K562 (cell line): ENCODE data around the gene TFDP1. TPM values are rescaled to one million over a fixed set of nuclear protein-coding genes. Genes with fewer than 3 reads are reported as not detected.

ENCODE experiments used
- ATAC-seq: fragments of 200-7000 bp; cut with Tn5 transposase; 3 replicates; pipeline ENCODE4 v1.9.1; 2020; ENCODE audit warnings: moderate library complexity
- BruUV-seq: library from RNA; stranded (reverse); fragments of 400-500 nt; replicated peaks from 2 replicates; lab custom pipeline; 2021; lab: Mats Ljungman, UMichigan
- CTCF ChIA-PET: fragments of 300-600 bp; formaldehyde crosslinking; extraction: SDS; loops from one replicate; lab custom pipeline; 2021; ENCODE audit warnings: low intra/inter-chr PET ratio; lab: Yijun Ruan, JAX
- POLR2A ChIA-PET: fragments of 300-600, 350-650 bp; sonication (Branson Sonifier 250); formaldehyde crosslinking; extraction: SDS; loops from one replicate; lab custom pipeline; 2021; ENCODE audit warnings: antibody characterized with exemption, inconsistent platforms; lab: Yijun Ruan, JAX
- DNase-seq, 4 experiments: peaks; one replicate each; pipeline versions ENCODE4 v3.0.0 to v3.0.0-alpha.2; 2011 to 2018; ENCODE audit warnings: low spot score in 3 of 4, mixed read lengths in 3 of 4; ENCODE audit errors: extremely low read depth in 1 of 4
- FAIRE-seq: peaks from 2 replicates; lab custom pipeline; 2011; peaks lifted over from hg19 to GRCh38; lab: Jason Lieb, UNC
- H2AFZ ChIP-seq: 2 replicates; pipeline ENCODE4 v1.6.0; 2011; ENCODE audit warnings: low read depth, low read length, control low read depth, inconsistent platforms
- H3K27ac ChIP-seq: fragments of 200-600 bp; 3 replicates; pipeline ENCODE4 v1.8.0; 2011; ENCODE audit warnings: low read depth, mild to moderate bottlenecking, control low read depth, inconsistent platforms, low read length, moderate library complexity, mixed read lengths; ENCODE audit errors: extremely low read depth
- H3K27me3 ChIP-seq, 2 experiments: fragments of 300-600 bp in 1 of 2; 2 replicates in 1 of 2; 3 replicates in 1 of 2; pipeline versions ENCODE4 v1.6.0 to v1.8.0; 2011; ENCODE audit warnings: inconsistent platforms in 2 of 2, low read length in 2 of 2, mild to moderate bottlenecking in 1 of 2, mixed read lengths in 1 of 2, moderate library complexity in 1 of 2; ENCODE audit not compliant: control insufficient read depth in 2 of 2, insufficient read depth in 2 of 2
- H3K36me3 ChIP-seq: fragments of 300-600 bp; 3 replicates; pipeline ENCODE4 v1.8.0; 2011; ENCODE audit warnings: mild to moderate bottlenecking, low read length, inconsistent platforms; ENCODE audit not compliant: control insufficient read depth, insufficient read depth
- H3K4me1 ChIP-seq, 2 experiments: fragments of 200-600 bp in 1 of 2; replicated peaks in 1 of 2; 2 replicates in 1 of 2; 3 replicates in 1 of 2; pipeline versions ENCODE4 v1.5.1 to v1.8.0; 2011; ENCODE audit warnings: inconsistent platforms in 2 of 2, low read length in 2 of 2, mild to moderate bottlenecking in 1 of 2, mixed read lengths in 1 of 2, moderate library complexity in 1 of 2; ENCODE audit not compliant: control insufficient read depth in 2 of 2, insufficient read depth in 2 of 2
- H3K4me2 ChIP-seq: 2 replicates; pipeline ENCODE4 v1.6.1; 2011; ENCODE audit warnings: low read length, control low read depth, inconsistent platforms, mixed read lengths; ENCODE audit not compliant: insufficient read depth
- H3K4me3 ChIP-seq: fragments of 200-600 bp; sonication (generic), shearing (Covaris generic); 2 replicates; pipeline ENCODE4 v1.5.1; 2016; ENCODE audit warnings: control low read depth, inconsistent platforms
- H3K79me2 ChIP-seq: fragments of 200-600 bp; 3 replicates; pipeline ENCODE4 v1.8.0; 2011; ENCODE audit warnings: low read length, inconsistent platforms; ENCODE audit not compliant: control insufficient read depth, insufficient read depth
- H3K9ac ChIP-seq, 2 experiments: 2 replicates each; pipeline versions ENCODE4 v1.6.0 to v1.6.1; 2011; ENCODE audit warnings: low read depth in 2 of 2, low read length in 2 of 2, control low read depth in 1 of 2, inconsistent platforms in 1 of 2, mild to moderate bottlenecking in 1 of 2, mixed read lengths in 1 of 2; ENCODE audit not compliant: insufficient read depth in 1 of 2
- H3K9me1 ChIP-seq: one replicate; pipeline ENCODE4 v1.6.0; 2011; ENCODE audit warnings: inconsistent platforms, mild to moderate bottlenecking, low read length, moderate library complexity; ENCODE audit not compliant: control insufficient read depth, insufficient read depth
- H3K9me3 ChIP-seq: replicated peaks from 2 replicates; pipeline ENCODE4 v1.5.1; 2011; ENCODE audit warnings: low read depth, low read length, inconsistent platforms; ENCODE audit not compliant: control insufficient read depth, insufficient read depth
- H4K20me1 ChIP-seq: replicated peaks from 2 replicates; pipeline ENCODE4 v1.6.1; 2011; ENCODE audit warnings: low read length, inconsistent platforms, mixed read lengths; ENCODE audit not compliant: control insufficient read depth, insufficient read depth
- BRD4 ChIP-seq: fragments of 200-600 bp; sonication (generic); IDR thresholded peaks from 2 replicates; pipeline ENCODE4 v1.6.1; 2017; ENCODE audit warnings: inconsistent platforms
- EZH2 ChIP-seq: IDR thresholded peaks from 2 replicates; pipeline ENCODE4 v1.6.1; 2012; ENCODE audit warnings: low read depth, mild to moderate bottlenecking, inconsistent platforms, low read length, borderline replicate concordance
- HNRNPL ChIP-seq: fragments of 200-400 bp; formaldehyde crosslinking; IDR thresholded peaks from 2 replicates; pipeline ENCODE4 v1.6.1; 2017; ENCODE audit warnings: low read depth, mild to moderate bottlenecking, low read length
- NCOA1 ChIP-seq: fragments of 450-650 bp; IDR thresholded peaks from 2 replicates; pipeline ENCODE4 v1.6.1; 2016; ENCODE audit warnings: low read depth
- NR1H2 ChIP-seq: sonication (generic); formaldehyde crosslinking; IDR thresholded peaks from 2 replicates; pipeline ENCODE4 v1.4.0; 2020; ENCODE audit warnings: mild to moderate bottlenecking, missing genetic modification reagents
- RBFOX2 ChIP-seq: fragments of 200-400 bp; formaldehyde crosslinking; IDR thresholded peaks from 2 replicates; pipeline ENCODE4 v1.6.1; 2017; ENCODE audit warnings: low read depth, mild to moderate bottlenecking, low read length, moderate library complexity
- SRSF9 ChIP-seq: fragments of 200-400 bp; formaldehyde crosslinking; IDR thresholded peaks from 2 replicates; pipeline ENCODE4 v1.6.1; 2017; ENCODE audit warnings: low read depth, low read length, borderline replicate concordance
- TRIM28 ChIP-seq: fragments of 450-650 bp; IDR thresholded peaks from 2 replicates; pipeline ENCODE4 v1.6.1; 2017
- ZBTB1 ChIP-seq: sonication (generic); formaldehyde crosslinking; IDR thresholded peaks from 2 replicates; pipeline ENCODE4 v1.8.1; 2023; ENCODE audit warnings: missing genetic modification reagents, low read depth, mild to moderate bottlenecking, borderline replicate concordance
- ZFP36 ChIP-seq: fragments of 150-350 bp; IDR thresholded peaks from 2 replicates; pipeline ENCODE4 v1.6.1; 2018; ENCODE audit warnings: low read length, low read depth; ENCODE audit not compliant: partially characterized antibody
- ZKSCAN3 ChIP-seq: fragments of 250-450 bp; sonication (Bioruptor Pico); IDR thresholded peaks from 2 replicates; pipeline ENCODE4 v1.4.0; 2020
- ZKSCAN8 ChIP-seq: fragments of 200-800 bp; sonication (Bioruptor generic); IDR thresholded peaks from 2 replicates; pipeline ENCODE4 v1.6.1; 2016; ENCODE audit warnings: missing genetic modification characterization, missing compliant biosample characterization
- ZNF280A ChIP-seq: fragments of 450-650 bp; IDR thresholded peaks from 2 replicates; pipeline ENCODE4 v1.6.1; 2018; ENCODE audit warnings: mild to moderate bottlenecking, low read depth; ENCODE audit not compliant: partially characterized antibody
- ZNF589 ChIP-seq: fragments of 200-800 bp; sonication (Bioruptor generic); IDR thresholded peaks from 2 replicates; pipeline ENCODE4 v1.6.1; 2016; ENCODE audit warnings: low read depth, missing genetic modification characterization, missing compliant biosample characterization
- WGBS: fragments of 100-300 bp; shearing (Covaris generic); methylation state at CpG from one replicate; pipeline ENCODE4 v1.1.6; 2016; ENCODE audit warnings: low coverage, mixed read lengths; ENCODE audit not compliant: insufficient coverage; ENCODE audit errors: missing lambda C conversion rate; 5-methylcytosine and 5-hydroxymethylcytosine counted together
- in situ Hi-C: fragments of 300-500 bp; cut with MboI; formaldehyde crosslinking; loops from 4 replicates; pipeline ENCODE4 v1.15.0; 2018; ENCODE audit warnings: inconsistent platforms, mixed read lengths
- intact Hi-C: fragments of 100-400 bp; cut with micrococcal nuclease; formaldehyde crosslinking; loops from 2 replicates; pipeline ENCODE4 v1.14.2; 2022
- polyA plus RNA-seq, 8 experiments: library from polyadenylated mRNA; depleted of rRNA in 4 of 8; stranded (reverse) in 5 of 8; unstranded in 3 of 8; fragments of >200 nt; fragmentation: Nextera tagmentation in 2 of 8; fragmentation: Illumina TruSeq in 1 of 8; extraction: Ambion mirVana in 2 of 8; extraction: Trizol in 1 of 8; gene quantifications; 2 replicates each; pipeline versions ENCODE4 v1.2.1 to v1.2.3, GENCODE V29; 2011 to 2014; ENCODE audit warnings: inconsistent platforms in 1 of 8, missing spikeins in 1 of 8
- total RNA-seq, 7 experiments: library from RNA; depleted of rRNA in 6 of 7; stranded (reverse); fragments of >200 nt in 6 of 7; fragmentation: Illumina TruSeq in 2 of 7; extraction: Trizol in 2 of 7; gene quantifications; 2 replicates each; pipeline versions ENCODE4 v1.2.1 to v1.2.3, GENCODE V29; 2011 to 2021; ENCODE audit warnings: low replicate concordance in 1 of 7
- TF ChIP-seq, protein P1 (sequence below): IDR thresholded peaks from 3 replicates; pipeline ENCODE4 v1.6.1; 2011; ENCODE audit warnings: borderline replicate concordance, mild to moderate bottlenecking; ENCODE audit not compliant: insufficient read length, insufficient read depth
- TF ChIP-seq, protein P2 (sequence below): fragments of 450-650 bp; IDR thresholded peaks from 2 replicates; pipeline ENCODE4 v1.7.1; 2018; ENCODE audit warnings: mild to moderate bottlenecking, low read depth; ENCODE audit not compliant: partially characterized antibody

The TFDP1 gene
- total and polyA plus RNA-seq, 9 of the 15 experiments (the other 6 are each of a cell fraction or from before 2014, with no cell fraction given), result 33.8 to 145 (median 69.1) TPM

- CTCF ChIA-PET, result no interaction called here
- intact Hi-C loops, result no loop called here
- FAIRE-seq (no peak), ATAC-seq (no peak), DNase-seq (no peak)
- 77% methylated on average over 10 of the region's 16 CpGs for WGBS
- H2AFZ ChIP-seq, result no peak overlapping the region
- no TSS peak for BruUV-seq
- no peak overlapping the region for H3K4me3 ChIP-seq
- H3K9me1 ChIP-seq, result no peaks in the 10 kb centered on the region
- no peaks in the 10 kb centered on the region for H3K9me3 ChIP-seq
- peaks cover 0 to 8% of the 10 kb centered on the region in 2 experiments; a peak in 3 of 5 replicates for H3K4me1 ChIP-seq
- H3K27me3 ChIP-seq, result no peaks in the 10 kb centered on the region
- H3K36me3 ChIP-seq, result peaks cover 12% of the 10 kb centered on the region; the same call in 1 of the 3 replicates
- in situ Hi-C loops, result no loop called here
- H3K79me2 ChIP-seq, result no peaks in the 10 kb centered on the region
- no peaks in the 10 kb centered on the region; the same call in 1 of the 2 replicates for H4K20me1 ChIP-seq
- TF ChIP-seq ZNF589, result no peak
- no peak for TF ChIP-seq RBFOX2
- no peak for TF ChIP-seq SRSF9
- no peak for TF ChIP-seq TRIM28
- TF ChIP-seq NR1H2 (CRISPR knock-in tag), result no peak
- TF ChIP-seq, protein P1, sequence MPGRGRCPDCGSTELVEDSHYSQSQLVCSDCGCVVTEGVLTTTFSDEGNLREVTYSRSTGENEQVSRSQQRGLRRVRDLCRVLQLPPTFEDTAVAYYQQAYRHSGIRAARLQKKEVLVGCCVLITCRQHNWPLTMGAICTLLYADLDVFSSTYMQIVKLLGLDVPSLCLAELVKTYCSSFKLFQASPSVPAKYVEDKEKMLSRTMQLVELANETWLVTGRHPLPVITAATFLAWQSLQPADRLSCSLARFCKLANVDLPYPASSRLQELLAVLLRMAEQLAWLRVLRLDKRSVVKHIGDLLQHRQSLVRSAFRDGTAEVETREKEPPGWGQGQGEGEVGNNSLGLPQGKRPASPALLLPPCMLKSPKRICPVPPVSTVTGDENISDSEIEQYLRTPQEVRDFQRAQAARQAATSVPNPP, result no peak
- no peak for TF ChIP-seq ZKSCAN8 (CRISPR knock-in tag)
- no peak for TF ChIP-seq EZH2
- no peak for TF ChIP-seq BRD4
- TF ChIP-seq NCOA1, result no peak
- TF ChIP-seq, protein P2, sequence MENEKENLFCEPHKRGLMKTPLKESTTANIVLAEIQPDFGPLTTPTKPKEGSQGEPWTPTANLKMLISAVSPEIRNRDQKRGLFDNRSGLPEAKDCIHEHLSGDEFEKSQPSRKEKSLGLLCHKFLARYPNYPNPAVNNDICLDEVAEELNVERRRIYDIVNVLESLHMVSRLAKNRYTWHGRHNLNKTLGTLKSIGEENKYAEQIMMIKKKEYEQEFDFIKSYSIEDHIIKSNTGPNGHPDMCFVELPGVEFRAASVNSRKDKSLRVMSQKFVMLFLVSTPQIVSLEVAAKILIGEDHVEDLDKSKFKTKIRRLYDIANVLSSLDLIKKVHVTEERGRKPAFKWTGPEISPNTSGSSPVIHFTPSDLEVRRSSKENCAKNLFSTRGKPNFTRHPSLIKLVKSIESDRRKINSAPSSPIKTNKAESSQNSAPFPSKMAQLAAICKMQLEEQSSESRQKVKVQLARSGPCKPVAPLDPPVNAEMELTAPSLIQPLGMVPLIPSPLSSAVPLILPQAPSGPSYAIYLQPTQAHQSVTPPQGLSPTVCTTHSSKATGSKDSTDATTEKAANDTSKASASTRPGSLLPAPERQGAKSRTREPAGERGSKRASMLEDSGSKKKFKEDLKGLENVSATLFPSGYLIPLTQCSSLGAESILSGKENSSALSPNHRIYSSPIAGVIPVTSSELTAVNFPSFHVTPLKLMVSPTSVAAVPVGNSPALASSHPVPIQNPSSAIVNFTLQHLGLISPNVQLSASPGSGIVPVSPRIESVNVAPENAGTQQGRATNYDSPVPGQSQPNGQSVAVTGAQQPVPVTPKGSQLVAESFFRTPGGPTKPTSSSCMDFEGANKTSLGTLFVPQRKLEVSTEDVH, result no peak
- no peak for TF ChIP-seq ZBTB1 (CRISPR knock-in tag)
- TF ChIP-seq ZFP36, result no peak
- TF ChIP-seq ZNF280A, result no peak
- TF ChIP-seq ZKSCAN3 (CRISPR knock-in tag), result no peak
- TF ChIP-seq HNRNPL, result no peak
- POLR2A ChIA-PET, result no interaction called here
- H3K27ac ChIP-seq, result no peak overlapping the region
- H3K9ac ChIP-seq, result peak overlapping the region in 1 of 2 experiments; percentile 26; a peak in 1 of 4 replicates
- H3K4me2 ChIP-seq, result no peak overlapping the region
Observed at GRCh38 chr13:113553511-113554332, 30.8 kb upstream of the TFDP1 start.
